BJ (cell line): ENCODE data around the gene MS4A12. TPM values are rescaled to one million over a fixed set of nuclear protein-coding genes. Genes with fewer than 3 reads are reported as not detected.
"Not testable (repeated sequence)": the region's sequence is repeated elsewhere in the genome, so short reads cannot be mapped to it uniquely, and the experiment has no call there.

Source experiments
- CTCF ChIA-PET: fragments of 350-600 bp; formaldehyde crosslinking; extraction: SDS; loops from one replicate; lab custom pipeline; 2021; ENCODE audit warnings: antibody characterized with exemption, inconsistent platforms; lab: Yijun Ruan, JAX
- POLR2A ChIA-PET: fragments of 300-600 bp; sonication (Branson Sonifier 250); formaldehyde crosslinking; extraction: SDS; loops from one replicate; lab custom pipeline; 2021; ENCODE audit warnings: antibody characterized with exemption; lab: Charles Lee
- DNase-seq: peaks from one replicate; pipeline ENCODE4 v3.0.0-alpha.2; 2011; ENCODE audit warnings: low read depth
- H3K27me3 ChIP-seq: 2 replicates; pipeline ENCODE4 v1.6.0; 2011; ENCODE audit warnings: low read length; ENCODE audit not compliant: control insufficient read depth, insufficient read depth
- H3K36me3 ChIP-seq: 2 replicates; pipeline ENCODE4 v1.5.1; 2011; ENCODE audit warnings: low read length; ENCODE audit not compliant: control insufficient read depth, insufficient read depth
- H3K4me3 ChIP-seq: 2 replicates; pipeline ENCODE4 v1.5.1; 2011; ENCODE audit warnings: low read depth, mild to moderate bottlenecking, control low read depth, low read length
- polyA minus RNA-seq: library from RNA; depleted of rRNA, polyadenylated mRNA; stranded (reverse); fragments of >200 nt; gene quantifications from 2 replicates; pipeline ENCODE4 v1.2.3, GENCODE V29; 2011; rRNA and poly(A)+ RNA removed
- polyA plus RNA-seq: library from polyadenylated mRNA; depleted of rRNA; stranded (reverse); fragments of >200 nt; gene quantifications from 2 replicates; pipeline ENCODE4 v1.2.3, GENCODE V29; 2011; rRNA removed
- TF ChIP-seq, protein P1 (sequence below): IDR thresholded peaks from 2 replicates; pipeline ENCODE4 v1.5.1; 2011; ENCODE audit warnings: low read depth, mild to moderate bottlenecking, control low read depth, inconsistent platforms, low read length, moderate library complexity; ENCODE audit not compliant: insufficient read depth

Gene MS4A12, protein sequence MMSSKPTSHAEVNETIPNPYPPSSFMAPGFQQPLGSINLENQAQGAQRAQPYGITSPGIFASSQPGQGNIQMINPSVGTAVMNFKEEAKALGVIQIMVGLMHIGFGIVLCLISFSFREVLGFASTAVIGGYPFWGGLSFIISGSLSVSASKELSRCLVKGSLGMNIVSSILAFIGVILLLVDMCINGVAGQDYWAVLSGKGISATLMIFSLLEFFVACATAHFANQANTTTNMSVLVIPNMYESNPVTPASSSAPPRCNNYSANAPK
- polyA plus RNA-seq (0.10 TPM in 1 of 2 replicates, not detected in the other), polyA minus RNA-seq (not detected in 2 replicates)

DNA sequence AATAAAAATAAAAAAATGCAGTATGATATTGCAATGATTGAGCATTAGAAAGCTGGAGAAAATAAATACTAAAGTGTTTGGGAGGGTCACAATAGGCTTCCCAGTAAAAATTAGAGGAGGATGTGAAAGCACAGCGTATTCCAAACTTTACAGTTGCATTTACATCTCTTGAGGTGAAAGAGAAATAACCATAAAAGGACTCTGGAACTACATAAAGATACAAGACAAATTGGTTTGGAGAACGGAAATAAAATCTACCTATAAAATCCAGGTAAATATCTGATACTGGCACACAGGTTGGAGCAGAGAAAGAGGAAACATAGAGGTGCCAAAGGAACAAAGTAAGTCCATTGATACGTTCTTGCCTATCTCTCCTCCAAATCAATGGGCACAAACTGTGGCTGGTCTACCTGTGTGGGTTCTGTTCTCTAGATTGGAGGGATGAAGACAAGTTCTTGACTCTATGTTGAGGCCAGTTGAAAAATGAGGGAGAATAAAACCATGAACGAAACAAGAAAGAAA lies at the start of gene MS4A12:
Gene MS4A12 (plus strand): TSS at position 291 of the 522 bp plus-strand sequence. CDS start 4,541 bp downstream, outside the sequence.
- ChIA-PET POLR2A (no interaction called here), CTCF (no interaction called here)
- DNase-seq, result no peak
- no peaks in the 10 kb centered on the region for H3K36me3 ChIP-seq
- TF ChIP-seq, protein P1, sequence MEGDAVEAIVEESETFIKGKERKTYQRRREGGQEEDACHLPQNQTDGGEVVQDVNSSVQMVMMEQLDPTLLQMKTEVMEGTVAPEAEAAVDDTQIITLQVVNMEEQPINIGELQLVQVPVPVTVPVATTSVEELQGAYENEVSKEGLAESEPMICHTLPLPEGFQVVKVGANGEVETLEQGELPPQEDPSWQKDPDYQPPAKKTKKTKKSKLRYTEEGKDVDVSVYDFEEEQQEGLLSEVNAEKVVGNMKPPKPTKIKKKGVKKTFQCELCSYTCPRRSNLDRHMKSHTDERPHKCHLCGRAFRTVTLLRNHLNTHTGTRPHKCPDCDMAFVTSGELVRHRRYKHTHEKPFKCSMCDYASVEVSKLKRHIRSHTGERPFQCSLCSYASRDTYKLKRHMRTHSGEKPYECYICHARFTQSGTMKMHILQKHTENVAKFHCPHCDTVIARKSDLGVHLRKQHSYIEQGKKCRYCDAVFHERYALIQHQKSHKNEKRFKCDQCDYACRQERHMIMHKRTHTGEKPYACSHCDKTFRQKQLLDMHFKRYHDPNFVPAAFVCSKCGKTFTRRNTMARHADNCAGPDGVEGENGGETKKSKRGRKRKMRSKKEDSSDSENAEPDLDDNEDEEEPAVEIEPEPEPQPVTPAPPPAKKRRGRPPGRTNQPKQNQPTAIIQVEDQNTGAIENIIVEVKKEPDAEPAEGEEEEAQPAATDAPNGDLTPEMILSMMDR, result no peak
- no peak within 1 kb of the TSS for H3K4me3 ChIP-seq
- H3K27me3 ChIP-seq, result no peaks in the 10 kb centered on the region

DNA sequence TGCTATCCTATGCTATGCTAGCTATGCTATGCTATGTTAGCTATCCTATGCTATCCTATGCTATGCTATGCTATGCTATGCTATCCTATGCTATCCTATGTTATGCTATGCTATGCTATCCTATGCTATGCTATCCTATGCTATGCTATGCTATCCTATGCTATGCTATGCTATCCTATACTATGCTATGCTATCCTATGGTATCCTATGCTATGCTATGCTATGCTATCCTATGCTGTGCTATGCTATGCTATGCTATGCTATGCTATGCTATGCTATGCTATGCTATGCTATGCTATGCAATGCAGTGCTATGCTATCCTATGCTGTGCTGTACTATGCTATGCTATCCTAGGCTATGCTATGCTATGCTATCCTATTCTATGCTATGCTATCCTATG lies 45.5 kb upstream of the MS4A12 start:
- TF ChIP-seq, protein P1, result no peak
- no peak for DNase-seq
- H3K27me3 ChIP-seq, result no peaks in the 10 kb centered on the region
- no peaks in the 10 kb centered on the region for H3K36me3 ChIP-seq
- H3K4me3 ChIP-seq, result no peak overlapping the region
- POLR2A ChIA-PET, result no interaction called here
- CTCF ChIA-PET, result no interaction called here

DNA sequence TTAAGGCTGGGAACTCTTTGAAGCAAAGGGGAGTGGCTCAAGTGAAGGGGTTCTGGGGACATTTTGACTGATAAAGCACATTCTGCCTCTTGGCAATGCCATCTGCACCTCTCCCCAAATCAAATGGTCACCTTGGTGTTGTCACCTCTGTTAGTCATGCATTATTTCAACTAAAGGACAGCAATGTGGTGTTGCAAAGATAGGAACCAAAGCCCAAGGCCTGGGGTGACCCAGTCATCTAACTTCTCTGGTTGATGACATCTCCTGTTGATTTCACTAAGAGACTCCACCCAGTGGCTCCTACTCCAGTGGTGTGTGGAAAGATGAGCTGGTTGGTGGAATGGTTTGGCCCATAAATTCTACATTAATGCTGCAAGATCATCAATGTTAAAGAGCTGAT lies 44.7 kb upstream of the MS4A12 start:
- CTCF ChIA-PET, result no interaction called here
- TF ChIP-seq, protein P1, result no peak
- Histone ChIP-seq H3K27me3 (no peaks in the 10 kb centered on the region), H3K36me3 (no peaks in the 10 kb centered on the region), H3K4me3 (no peak overlapping the region)
- POLR2A ChIA-PET, result no interaction called here
- DNase-seq, result no peak

DNA sequence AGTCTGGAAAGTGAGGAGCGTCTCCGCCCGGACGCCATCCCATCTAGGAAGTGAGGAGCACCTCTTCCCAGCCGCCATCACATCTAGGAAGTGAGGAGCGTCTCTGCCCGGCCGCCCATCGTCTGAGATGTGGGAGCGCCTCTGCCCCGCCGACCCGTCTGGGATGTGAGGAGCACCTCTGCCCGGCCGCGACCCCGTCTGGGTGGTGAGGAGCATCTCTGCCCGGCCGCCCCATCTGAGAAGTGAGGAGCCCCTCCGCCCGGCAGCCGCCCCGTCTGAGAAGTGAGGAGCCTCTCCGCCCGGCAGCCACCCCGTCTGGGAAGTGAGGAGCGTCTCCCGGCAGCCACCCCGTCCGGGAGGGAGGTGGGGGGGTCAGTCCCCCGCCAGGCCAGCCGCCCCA lies 41.4 kb upstream of the MS4A12 start:
- POLR2A ChIA-PET, H3K27me3 ChIP-seq, H3K4me3 ChIP-seq, CTCF ChIA-PET, DNase-seq, H3K36me3 ChIP-seq: not testable (repeated sequence)

DNA sequence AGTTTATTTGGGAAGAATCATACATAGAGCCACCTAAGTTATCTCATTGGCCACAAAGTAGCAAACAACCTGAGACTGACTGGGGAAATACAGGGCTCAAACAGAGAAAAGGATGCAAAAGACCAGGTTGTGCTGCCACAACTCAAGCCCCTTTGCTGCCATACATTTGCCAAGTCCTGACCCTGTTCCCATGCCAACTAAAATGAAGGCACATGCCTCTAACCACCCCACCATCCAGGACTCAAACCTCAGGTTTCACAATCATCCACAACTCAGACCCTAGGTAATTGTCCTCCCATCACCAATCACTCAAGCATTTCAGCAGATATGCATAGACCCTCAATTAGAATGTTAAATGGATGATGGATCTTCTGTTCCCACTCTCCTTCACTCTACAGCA lies 38.4 kb upstream of the MS4A12 start:
- no peak overlapping the region for H3K4me3 ChIP-seq
- POLR2A ChIA-PET, result no interaction called here
- CTCF ChIA-PET, result no interaction called here

More for the DNA sequence above, 38.4 kb upstream of the MS4A12 start:
- no peaks in the 10 kb centered on the region for H3K27me3 ChIP-seq
- TF ChIP-seq, protein P1, result no peak
- H3K36me3 ChIP-seq, result no peaks in the 10 kb centered on the region
- no peak for DNase-seq
